Measurements from ENCODE around the gene NIPAL4. TPM values are rescaled to one million over a fixed set of nuclear protein-coding genes. Genes with fewer than 3 reads are reported as not detected.

Gene NIPAL4
- polyA plus RNA-seq, 1 donor from 2014 or later: not detected

- no peaks in the 10 kb centered on the region for H3K9me2 ChIP-seq (ENCODE audit: insufficient read depth, low read length)
- TF ChIP-seq REST (IDR thresholded peaks at IDR 0.05; ENCODE audit: borderline replicate concordance) (no peak), EP300 (conservative IDR thresholded peaks at IDR 0.05; ENCODE audit: poor library complexity, severe bottlenecking) (no peak), TAF1 (IDR thresholded peaks at IDR 0.05; ENCODE audit: low read depth) (no peak), RAD21 (conservative IDR thresholded peaks at IDR 0.05) (no peak), MXI1 (conservative IDR thresholded peaks at IDR 0.05; ENCODE audit: poor library complexity, severe bottlenecking) (no peak), EZH2 (IDR thresholded peaks at IDR 0.05; ENCODE audit: borderline replicate concordance, insufficient read depth, low read length, poor library complexity, severe bottlenecking) (no peak), POLR2AphosphoS5 (IDR thresholded peaks at IDR 0.05) (no peak), CTCF (IDR thresholded peaks at IDR 0.05; ENCODE audit: poor library complexity, severe bottlenecking) (no peak), SMC3 (conservative IDR thresholded peaks at IDR 0.05; ENCODE audit: poor library complexity) (no peak)
- H3F3A ChIP-seq (ENCODE audit: insufficient read depth, low read length, poor library complexity, severe bottlenecking): no peaks in the 10 kb centered on the region
- no peak overlapping the region for H3K4me2 ChIP-seq (ENCODE audit: low read length)
- peaks cover 11% of the 10 kb centered on the region for H3K36me3 ChIP-seq (ENCODE audit: insufficient read depth, low read length)
- H3K27me3 ChIP-seq (ENCODE audit: insufficient read depth, low read depth, low read length): no peaks in the 10 kb centered on the region
- no peak overlapping the region for H3K9ac ChIP-seq (ENCODE audit: low read length)
- H3K79me2 ChIP-seq (replicated peaks; ENCODE audit: insufficient read depth, low read length): no peaks in the 10 kb centered on the region
- no peak overlapping the region for H3K27ac ChIP-seq (ENCODE audit: low read length)
- H2AFZ ChIP-seq (ENCODE audit: low read depth, low read length): no peak overlapping the region
- no peaks in the 10 kb centered on the region for H3K9me3 ChIP-seq (ENCODE audit: low read length)
- no peak overlapping the region for H3K4me3 ChIP-seq (ENCODE audit: low read length)
- no peaks in the 10 kb centered on the region for H4K20me1 ChIP-seq (ENCODE audit: insufficient read depth)
These were observed 15.4 kb downstream of the NIPAL4 start for GRCh38 chr5:157475432-157475831.

DNA sequence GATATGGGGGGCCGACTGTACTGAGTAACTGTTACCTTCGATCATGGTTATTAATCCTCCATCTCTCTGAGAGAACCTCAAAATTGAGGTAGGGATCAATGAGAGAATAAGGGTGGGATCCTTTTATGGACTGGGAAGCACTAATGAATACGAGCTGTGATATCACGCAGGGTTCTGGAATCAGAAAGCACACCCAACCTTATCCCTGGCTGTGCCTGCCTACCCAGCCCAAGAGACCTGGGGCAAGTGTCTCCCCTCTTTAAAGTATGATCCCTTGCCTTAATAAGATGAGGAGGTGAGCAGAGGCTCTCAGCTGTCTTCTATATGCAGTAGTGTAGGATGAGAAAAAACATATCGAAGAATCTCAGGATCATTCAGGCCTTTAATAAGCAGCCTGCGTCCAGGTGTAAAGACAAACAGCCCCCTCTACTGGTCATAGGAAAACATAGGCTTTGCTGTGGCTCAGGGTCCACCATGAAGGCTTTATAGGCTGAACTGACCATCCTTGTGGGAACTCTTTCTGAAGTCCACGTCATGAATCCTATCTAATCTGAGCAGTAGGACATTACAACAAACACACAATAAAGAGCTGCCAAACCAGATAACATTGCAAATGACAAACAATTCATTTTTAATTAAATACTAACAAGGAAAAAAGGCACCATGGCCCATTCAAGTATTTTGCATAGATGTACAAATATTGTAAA lies 16.8 kb downstream of the NIPAL4 start:
- no peaks in the 10 kb centered on the region for H3K9me2 ChIP-seq (ENCODE audit: insufficient read depth, low read length)
- H3K79me2 ChIP-seq (replicated peaks; ENCODE audit: insufficient read depth, low read length): no peaks in the 10 kb centered on the region
- no peak overlapping the region for H3K9ac ChIP-seq (ENCODE audit: low read length)
- H3K4me2 ChIP-seq (ENCODE audit: low read length): no peak overlapping the region
- no peak overlapping the region for H3K27ac ChIP-seq (ENCODE audit: low read length)
- H3K27me3 ChIP-seq (ENCODE audit: insufficient read depth, low read depth, low read length): no peaks in the 10 kb centered on the region
- no peaks in the 10 kb centered on the region for H3F3A ChIP-seq (ENCODE audit: insufficient read depth, low read length, poor library complexity, severe bottlenecking)
- peaks cover 18% of the 10 kb centered on the region for H3K36me3 ChIP-seq (ENCODE audit: insufficient read depth, low read length)
- no peaks in the 10 kb centered on the region for H3K9me3 ChIP-seq (ENCODE audit: low read length)
- H2AFZ ChIP-seq (ENCODE audit: low read depth, low read length): no peak overlapping the region
- H3K4me3 ChIP-seq (ENCODE audit: low read length): no peak overlapping the region
- no peaks in the 10 kb centered on the region for H4K20me1 ChIP-seq (ENCODE audit: insufficient read depth)
- peak; percentile 75 for TF ChIP-seq RAD21 (conservative IDR thresholded peaks at IDR 0.05)
- no peak for TF ChIP-seq EZH2 (IDR thresholded peaks at IDR 0.05; ENCODE audit: borderline replicate concordance, insufficient read depth, low read length, poor library complexity, severe bottlenecking)
- no peak for TF ChIP-seq EP300 (conservative IDR thresholded peaks at IDR 0.05; ENCODE audit: poor library complexity, severe bottlenecking)
- no peak for TF ChIP-seq POLR2AphosphoS5 (IDR thresholded peaks at IDR 0.05)
- no peak for TF ChIP-seq MXI1 (conservative IDR thresholded peaks at IDR 0.05; ENCODE audit: poor library complexity, severe bottlenecking)
- TF ChIP-seq TAF1 (IDR thresholded peaks at IDR 0.05; ENCODE audit: low read depth): no peak
- TF ChIP-seq SMC3 (conservative IDR thresholded peaks at IDR 0.05; ENCODE audit: poor library complexity): peak; percentile 71
- no peak for TF ChIP-seq REST (IDR thresholded peaks at IDR 0.05; ENCODE audit: borderline replicate concordance)
- TF ChIP-seq CTCF (IDR thresholded peaks at IDR 0.05; ENCODE audit: poor library complexity, severe bottlenecking): peak; percentile 70
